GM12872 (cell line): ENCODE data around the gene SH2D3A.

Source experiments
- TF ChIP-seq, protein P1 (sequence below): IDR thresholded peaks from 3 replicates; pipeline ENCODE4 v1.5.1; 2011; ENCODE audit warnings: low read depth, mild to moderate bottlenecking, low read length, moderate library complexity; ENCODE audit not compliant: insufficient read depth

SH2D3A gene

DNA sequence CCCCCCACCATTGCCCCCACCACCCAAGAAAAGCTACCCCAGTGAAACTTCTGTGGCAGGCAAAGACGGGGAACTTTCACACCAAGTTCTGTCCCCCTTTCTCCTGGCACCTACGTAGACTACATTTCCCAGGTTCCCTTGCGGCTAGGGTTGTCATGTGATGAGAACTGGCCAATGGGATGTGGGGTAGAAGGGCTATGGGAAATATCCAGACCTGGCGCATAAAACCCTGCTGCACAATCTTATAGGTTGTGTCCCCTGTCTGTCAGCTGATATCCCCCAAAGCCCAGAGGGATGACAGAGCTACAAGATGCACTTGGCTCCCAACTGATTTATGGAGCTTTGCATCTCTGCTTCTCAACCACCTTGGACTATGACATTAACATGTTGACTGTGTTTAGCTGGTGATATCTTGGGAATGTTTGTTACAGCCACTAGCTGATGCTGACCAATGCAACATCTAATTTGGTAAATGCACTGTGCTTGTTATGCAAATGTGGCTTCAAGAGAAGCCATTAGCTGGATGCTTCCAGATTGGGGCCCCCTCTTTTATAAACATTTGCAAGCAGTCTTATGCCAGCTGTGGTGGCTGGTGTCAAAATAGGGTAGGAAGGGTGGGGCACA lies 6.1 kb downstream of the SH2D3A start:
- TF ChIP-seq, protein P1, sequence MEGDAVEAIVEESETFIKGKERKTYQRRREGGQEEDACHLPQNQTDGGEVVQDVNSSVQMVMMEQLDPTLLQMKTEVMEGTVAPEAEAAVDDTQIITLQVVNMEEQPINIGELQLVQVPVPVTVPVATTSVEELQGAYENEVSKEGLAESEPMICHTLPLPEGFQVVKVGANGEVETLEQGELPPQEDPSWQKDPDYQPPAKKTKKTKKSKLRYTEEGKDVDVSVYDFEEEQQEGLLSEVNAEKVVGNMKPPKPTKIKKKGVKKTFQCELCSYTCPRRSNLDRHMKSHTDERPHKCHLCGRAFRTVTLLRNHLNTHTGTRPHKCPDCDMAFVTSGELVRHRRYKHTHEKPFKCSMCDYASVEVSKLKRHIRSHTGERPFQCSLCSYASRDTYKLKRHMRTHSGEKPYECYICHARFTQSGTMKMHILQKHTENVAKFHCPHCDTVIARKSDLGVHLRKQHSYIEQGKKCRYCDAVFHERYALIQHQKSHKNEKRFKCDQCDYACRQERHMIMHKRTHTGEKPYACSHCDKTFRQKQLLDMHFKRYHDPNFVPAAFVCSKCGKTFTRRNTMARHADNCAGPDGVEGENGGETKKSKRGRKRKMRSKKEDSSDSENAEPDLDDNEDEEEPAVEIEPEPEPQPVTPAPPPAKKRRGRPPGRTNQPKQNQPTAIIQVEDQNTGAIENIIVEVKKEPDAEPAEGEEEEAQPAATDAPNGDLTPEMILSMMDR = no peak

DNA sequence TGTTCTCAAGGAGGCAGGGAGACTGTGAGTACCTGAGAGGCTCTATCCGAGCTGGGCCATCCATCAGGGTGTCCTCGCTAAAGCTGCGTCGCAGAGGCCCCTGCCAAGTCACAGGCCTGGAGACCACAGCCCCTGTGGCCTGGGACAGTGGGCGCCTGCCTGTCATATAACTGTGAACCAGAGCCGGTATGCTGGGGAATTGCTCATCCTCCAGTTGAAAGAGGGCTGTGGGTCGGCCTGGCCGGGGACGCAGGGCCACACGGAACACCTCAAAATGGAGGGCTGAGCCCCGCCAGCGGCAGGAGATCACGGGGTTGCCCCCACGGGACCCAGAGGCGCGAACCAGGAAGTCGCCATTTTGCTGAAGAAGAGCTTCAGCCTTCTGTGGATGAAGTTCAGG lies 6.6 kb downstream of the SH2D3A start:
- TF ChIP-seq, protein P1 = no peak

DNA sequence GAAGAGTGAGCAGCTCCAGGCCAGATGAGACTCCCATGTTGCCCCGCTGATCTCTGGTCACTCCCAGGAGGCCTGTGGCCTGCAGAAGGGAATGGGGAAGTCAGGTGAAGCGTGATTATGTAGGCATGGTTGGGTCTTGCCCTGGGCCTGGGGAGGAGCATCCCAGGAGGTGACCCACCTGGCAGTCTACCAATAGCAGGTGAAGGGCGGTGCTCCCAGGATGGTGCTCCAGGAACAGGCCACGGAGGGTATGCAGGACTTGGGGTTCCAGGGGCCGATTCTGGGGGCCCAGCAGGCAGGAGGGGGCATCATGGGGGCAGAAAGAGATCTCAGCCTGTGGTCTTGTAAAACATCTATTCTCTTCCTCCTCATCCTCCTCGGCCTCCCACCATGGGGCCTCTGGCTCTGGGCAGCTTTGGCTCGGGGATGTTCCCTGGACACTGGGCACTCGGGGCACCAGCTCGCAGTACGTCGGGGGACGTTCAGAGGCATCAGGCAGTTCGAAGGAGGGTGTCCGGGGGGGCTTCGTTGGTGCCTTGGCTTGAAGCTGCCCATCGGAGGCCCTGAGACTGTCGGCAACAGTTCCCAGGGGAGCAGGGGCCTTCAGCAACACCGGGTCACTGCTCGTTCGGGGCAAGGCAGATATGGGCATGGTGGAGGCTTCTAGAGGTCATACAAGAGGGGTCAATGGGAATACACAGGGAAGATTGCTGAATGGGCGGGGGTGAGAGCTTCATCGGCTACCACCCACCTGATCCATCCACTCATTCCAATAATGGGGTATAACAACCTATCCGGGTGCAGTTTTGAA lies 12.4 kb downstream of the SH2D3A start:
- TF ChIP-seq, protein P1 = no peak

DNA sequence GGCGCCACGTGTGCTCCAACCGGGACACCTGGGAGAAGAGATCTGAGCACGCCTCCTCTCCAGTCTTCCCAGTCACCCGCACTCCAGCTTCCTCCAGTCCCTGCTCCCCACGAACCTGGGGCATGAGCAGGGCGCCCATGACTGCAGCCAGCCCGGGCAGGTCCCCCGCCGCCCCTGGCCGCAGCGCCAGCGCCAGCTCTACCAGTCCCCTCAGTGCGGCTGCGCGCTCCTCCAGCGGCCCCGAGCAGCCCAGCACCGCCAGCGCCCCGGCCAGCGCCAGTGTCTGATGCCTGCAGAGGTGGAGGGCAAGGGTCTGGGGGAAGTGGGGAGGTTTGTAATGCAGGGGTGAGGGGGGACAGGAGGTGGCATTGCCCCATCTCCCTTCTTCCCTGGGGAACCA lies 13.1 kb downstream of the SH2D3A start:
- TF ChIP-seq, protein P1 = no peak

DNA sequence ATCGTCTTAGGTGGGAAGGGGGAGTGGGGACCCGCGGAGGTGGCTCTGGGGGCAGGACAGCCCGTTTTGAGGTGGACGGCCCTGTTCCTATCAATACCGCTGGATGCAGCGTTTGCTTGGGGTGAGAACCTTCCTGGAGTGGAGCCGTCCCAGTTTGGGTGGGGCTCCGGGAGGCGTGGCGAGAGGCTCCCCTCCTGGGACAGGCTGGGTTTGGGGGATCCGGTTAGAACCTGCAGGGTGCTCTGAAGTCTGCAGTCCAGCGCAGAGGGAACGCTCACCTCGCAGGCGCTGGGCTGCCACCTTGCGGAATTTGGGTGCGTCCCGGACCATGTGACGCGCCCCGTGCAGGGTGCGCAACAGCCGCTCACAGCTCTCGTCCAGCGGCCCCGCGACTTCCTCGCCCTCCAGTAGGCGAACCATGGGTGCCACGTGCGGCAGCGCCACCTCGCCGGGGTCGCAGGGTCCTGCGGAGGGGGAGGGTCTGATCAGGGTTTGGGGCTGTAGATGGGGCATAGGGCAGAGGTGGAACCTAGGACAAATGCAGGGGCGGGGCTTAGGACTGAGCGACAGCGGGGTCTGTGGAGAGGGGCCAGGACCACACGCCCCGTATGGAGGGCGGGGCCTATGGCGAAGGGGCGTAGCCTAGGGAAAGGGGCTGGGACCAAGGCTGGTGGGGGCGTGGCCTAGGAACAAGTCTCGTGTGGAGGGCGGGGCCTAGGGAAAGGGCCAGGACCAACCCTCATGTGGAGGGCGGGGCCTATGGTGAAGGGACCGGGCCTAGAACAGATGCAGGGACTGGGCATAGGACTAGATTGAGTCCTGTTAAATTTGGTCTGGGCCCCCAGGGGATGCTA lies 13.8 kb downstream of the SH2D3A start:
- TF ChIP-seq, protein P1 = peak; percentile 65

DNA sequence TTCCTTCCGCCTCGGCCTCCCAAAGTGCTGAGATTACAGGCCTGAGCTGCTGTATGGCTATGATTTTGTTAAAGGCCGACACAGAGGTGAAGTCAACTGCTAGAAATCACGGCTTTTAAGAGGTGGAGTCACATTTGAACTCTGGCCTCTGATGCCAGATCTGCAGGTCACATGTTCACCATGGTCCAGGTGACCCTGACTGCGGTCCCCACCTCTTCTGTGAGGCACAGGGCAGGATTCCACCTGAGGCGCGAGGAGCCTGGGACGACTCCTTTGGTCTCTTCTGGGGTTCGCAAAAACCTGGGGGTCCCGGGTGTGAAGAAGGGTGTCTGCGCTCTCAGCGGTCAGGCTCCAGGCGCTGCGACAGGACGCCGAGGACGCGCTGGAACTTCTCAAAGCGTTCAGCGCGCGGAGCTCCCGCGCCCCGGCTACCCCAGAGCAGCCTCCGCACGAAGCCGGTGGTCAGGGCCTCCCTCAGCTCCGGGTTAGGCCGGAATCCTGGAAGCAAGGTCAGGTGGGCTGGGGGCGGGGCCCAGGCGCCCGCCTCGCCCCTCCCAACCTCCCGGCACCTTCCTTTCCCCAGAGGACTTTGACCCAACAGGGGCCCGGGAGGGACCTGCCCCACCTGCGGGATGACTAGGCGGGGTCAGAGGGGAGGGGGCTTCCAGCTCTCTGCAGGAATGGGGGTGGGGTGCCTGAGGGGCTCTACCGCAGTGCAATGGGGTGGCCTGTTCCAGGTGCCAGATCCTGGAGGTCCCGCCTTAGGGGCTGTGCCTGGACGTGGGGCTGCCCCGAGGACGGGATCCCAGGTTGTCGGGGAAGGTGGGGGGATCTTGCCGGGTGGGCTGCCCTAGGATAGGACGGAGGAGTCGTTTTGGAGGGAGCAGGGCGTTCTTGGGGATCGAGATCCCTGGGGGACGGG lies 14.7 kb downstream of the SH2D3A start:
- TF ChIP-seq, protein P1 = no peak
